ENCODE measurements around the gene COL23A1.

Gene COL23A1

DNA sequence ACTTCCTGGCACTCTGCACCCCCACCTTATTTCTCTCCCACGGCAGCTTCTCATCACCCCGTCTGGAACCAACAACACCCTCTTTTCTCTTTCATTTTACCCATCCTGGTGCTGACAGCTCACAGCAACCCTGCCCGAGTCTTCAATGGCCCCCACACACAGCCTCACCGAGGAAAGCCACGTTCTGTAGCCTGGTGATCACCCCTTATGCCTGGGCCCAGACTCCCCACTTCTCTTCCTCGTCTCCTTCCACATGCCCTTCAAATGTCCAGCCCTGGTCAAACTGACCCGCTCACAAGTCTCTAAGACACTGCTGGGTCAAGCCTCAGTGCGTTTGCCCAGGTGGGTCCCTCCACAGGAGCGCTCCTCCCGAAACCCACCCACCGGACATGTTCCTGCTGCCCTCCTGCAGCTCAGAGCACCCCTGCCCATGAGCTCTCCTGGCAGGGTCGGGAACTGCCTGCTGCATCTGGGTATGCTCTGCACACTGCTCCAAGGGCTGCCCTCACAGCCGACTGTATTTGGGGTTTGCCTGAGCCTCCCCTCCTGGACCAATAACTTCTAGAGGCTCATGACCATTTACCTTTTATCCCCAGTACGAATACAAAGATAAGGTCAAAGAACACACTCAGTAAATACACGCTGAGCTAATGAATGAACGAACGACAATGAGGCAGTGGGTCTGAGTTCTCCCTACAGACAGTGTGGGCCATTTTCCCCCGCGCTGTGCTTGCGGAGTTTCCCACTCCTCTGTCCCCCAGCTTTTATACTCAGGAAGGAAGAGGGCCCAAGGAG, 202.9 kb downstream of the COL23A1 start:
- no peak for DNase-seq

DNA sequence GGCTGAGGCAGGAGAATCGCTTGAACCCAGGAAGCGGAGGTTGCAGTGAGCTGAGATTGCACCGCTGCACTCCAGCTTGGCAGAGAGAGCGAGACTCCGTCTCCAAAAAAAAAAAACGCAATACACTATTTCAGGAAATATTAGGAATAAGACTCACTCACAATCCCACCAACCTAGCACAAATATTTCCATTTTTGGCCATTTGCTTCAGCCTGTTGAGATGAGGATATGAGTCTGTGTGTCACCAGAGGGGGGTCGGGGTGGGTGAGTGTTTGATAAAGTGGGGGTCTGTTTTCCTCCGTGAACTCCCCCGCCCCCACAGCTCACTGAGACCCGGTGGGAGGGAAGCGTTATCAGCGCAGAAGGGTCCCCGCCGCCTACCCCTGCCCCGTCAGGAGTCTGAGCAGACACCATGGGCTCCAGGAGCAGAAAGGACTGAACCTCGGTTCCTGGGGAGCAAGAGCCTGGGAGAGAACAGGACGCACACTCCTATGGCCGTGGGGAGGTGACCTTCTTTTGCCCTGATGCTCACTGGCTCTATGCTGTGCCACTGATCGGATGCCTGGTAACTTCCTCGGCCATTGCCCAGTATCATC, 203.8 kb downstream of the COL23A1 start:
- no peak for DNase-seq

DNA sequence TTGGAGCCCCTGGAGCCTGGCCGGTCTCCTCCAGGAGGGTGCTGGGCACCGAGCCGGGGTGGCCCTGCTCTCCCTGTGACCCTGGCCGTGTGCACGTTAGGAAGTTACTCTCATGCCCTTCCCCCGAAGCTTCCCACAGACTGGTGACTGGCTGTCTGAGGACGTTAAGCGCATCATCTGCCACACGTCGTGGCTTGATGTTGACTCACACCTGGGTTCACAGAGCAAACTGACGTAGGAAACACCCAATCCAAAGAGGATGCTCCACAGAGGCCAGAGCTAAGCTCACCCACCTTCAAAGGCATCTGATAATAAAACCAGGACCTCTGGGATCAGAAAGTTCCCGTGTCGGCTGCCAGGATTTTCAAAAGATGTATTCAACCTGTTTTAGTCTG, 204.7 kb downstream of the COL23A1 start:
- DNase-seq = no peak

DNA sequence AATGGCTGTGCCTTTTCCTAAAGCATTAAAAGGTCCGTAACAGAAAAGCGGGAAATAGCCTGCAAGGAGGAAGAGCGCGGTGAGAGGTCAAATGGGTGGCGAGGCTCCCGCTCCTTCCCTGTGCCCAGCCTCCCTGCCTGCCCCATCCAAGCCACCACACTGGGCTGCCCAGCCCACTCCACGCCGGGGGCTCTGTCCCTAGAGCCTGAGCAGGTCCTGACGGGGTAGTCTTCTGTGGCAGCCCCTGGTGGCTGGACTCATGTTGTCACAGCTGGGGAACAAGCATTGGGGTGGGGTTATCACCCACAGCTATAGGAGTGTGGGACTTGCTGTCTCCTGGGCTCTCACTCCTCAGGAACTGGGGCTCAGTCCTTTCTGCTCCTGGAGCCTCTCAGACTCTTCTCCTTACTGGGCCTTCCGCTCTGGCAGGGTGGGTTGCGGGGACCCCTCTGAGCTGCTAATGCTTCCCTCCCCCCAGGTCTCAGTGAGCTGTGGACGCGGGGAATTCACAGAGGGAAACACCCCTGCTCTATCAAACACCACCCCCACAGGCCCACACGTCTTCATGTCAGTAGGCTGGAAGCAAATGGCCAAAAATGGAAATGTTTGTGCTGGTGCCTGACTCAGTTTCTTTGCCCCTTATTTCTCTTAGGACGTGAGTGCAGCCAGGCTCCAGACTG, 205.2 kb downstream of the COL23A1 start:
- DNase-seq = no peak

DNA sequence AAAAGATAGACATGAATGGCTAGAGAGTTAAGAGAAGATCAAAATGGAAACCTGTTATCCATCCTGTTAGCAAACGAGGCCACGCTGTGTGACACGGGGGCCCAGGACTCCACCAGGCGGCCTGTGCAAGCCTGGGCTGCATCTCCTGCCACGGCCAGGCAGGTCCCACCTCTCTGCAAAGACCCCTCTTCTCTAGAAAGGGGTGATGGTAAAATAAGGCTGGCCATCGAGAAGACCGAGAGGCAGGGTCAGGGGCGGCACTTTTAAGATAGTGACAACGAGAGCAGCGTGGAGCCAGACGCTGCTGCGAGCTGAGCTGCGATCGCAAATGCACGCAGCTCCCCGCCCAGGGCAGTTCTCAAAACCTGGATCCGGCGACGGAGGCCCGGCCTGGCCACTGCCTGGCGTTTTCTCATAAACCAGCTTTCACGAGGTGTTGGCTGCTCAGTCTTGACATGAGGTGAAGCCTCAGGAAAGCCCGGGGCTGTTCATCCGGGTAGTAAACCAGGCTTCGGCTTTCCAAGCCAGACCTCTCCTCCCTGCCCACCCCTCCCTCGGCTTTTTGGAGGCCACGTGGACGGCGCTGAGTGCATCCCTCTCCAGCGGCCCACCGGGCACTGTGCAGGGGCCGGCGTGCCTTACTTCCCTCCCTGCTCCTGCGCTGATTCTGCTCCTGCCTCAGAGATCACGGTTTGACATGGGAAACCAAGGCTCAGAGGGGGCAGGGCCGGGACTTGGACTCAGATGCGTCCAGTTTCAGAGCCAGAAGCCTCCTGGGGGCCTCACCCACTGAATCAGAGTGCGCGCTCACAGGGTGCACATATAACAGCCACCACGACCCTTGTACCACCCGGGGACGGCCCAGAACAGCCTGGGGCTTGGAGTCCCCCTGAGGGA, 206.0 kb downstream of the COL23A1 start:
- no peak for DNase-seq

DNA sequence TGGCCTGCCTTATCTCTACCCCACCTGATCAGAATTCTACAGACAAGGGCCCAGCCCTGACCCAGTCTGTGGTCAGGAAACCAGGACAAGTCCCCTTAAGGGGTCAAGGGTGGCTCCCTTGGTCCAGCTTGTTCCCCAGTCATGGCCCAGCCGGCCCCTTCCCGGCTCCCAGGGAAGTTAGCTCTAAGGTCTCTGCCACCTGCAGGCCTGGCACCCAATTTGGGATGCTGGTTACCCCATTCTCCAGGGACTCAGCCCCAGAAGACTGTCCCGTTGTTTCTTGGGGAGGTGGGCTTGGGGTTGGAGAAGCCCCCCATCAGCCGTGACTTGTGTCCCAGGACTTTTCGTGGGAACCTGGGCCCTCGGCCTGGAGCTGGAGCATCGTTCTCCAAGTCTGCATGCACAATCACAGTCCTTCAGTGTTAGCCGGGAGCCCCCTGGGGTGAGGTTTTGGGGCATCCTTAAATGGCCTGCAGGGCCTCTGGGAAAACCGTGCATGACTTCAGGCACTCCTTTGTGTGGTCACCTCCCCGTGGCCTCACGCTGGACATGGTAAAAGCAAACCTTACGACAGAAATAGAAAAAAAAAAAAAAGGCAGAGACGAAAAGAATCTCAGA, 206.8 kb downstream of the COL23A1 start:
- DNase-seq = no peak

DNA sequence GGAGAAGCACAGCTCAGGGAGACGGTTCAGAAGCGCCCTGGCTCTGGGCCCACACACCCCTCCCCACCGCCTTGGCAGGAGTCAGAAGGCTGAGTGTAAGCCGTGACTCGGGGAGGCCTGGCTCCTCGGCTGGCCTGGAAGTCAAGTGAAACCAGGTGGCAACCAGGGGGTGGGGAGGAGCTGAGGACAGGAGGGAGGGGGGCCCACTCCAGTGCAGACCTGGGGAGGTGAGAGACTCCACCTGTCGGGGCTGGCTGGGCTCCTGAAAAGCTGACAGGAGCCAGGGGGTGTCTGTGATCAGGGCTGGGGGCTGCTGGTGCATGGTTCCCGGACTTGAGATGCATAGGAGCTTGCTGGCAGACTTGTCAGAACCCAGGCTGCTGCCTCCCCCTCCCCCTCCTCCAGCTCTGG, 207.4 kb downstream of the COL23A1 start:
- no peak for DNase-seq

DNA sequence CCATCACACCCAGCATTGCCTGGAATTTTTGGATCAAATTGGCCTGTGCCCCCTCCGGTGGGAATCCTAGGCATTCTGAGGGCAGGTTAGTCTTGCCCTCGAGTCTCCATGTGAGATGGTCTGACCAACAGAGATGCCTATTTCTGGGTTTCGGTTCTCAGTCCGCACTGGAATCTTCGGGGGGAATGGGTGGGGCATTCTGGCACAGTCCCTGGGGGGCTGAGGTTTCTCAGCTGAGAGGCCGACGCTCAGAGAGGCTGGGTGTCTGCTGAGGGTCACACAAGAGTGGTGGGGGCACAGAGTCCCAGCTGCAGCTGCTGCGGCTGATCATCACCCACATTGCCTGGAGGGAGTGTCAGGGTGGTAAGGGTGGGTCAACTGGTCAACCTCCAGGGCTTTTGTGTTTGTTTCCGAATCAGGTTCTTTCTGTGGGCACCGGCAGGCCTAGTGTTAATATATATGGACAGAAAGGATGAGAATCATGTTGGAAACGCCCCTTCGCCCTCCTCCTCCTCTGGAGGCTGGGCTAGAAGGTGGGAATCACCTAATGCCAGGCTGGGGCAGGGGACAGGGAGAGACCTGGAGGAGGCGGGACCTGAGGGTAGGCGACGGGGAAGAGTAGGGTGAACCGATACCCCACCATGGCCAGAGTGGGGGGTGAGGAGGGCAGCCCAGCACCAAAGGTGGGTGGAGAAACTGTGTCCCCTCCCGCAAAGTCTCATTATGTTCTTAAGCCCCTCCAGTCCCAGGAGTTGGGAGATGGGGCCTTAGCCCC, 208.1 kb downstream of the COL23A1 start:
- DNase-seq = no peak

DNA sequence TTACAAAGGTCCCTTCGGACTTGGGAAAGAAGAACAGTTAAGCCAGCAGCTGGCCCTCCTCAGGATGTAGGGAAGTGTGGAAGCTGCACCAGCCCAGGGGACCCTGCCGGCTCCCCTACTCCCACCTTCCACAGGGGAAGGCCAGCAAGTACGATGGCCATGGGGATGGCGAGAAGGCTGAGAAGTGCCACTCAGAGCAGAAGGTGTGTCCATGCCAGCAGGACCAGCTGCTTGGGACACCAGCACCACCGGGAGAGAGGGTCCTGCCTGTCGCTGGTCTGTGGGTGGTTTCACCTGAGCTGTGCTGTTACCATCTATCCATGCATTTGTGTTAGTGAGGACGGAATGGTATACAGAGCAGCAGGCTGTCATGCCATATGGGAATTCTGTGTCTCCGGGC, 209.0 kb downstream of the COL23A1 start:
- DNase-seq = no peak

DNA sequence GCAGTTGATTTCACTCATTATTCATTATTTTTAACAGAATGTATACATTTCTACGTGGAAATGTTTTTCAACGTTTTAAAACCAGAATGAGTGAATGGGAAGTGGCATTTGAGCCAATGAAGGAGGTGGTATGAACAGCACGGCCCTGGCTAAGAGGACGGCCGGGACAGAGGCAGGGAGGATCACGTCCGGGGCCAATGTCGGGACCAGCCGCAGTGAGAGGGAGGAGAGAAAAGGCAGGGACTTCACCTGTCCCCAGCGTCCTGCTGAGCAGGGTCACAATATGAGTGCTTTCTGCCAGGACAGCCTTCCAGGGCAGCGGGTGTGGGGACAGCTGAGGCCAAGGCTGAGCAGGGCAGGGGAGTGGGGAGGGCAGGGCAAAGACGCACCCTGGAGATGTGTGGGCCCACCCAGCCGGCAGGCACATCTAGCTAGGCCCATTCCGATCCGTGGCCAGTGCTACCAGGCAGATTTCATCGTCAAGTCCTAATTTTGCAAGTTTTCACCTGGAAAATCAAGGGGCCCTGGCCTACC, 209.6 kb downstream of the COL23A1 start:
- DNase-seq = no peak

DNA sequence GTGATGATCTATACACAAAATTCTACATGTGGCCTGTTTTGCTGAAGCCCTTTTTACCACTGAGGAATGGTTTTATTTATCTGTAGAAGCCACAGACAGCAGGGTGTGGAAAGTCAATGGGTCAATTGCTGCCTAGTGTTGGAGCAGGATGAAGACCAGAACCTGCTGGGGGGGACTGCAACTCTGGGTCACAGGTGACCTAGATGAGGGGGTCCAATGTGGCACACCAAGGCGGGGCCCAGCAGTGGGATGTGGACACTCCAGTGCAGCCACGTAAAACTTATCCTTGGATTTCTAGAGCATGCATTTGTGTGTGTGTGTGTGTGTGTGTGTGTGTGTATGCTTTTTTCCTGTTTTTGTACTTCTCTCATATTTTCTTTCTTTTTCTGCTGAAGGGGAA, 210.1 kb downstream of the COL23A1 start:
- DNase-seq = no peak

DNA sequence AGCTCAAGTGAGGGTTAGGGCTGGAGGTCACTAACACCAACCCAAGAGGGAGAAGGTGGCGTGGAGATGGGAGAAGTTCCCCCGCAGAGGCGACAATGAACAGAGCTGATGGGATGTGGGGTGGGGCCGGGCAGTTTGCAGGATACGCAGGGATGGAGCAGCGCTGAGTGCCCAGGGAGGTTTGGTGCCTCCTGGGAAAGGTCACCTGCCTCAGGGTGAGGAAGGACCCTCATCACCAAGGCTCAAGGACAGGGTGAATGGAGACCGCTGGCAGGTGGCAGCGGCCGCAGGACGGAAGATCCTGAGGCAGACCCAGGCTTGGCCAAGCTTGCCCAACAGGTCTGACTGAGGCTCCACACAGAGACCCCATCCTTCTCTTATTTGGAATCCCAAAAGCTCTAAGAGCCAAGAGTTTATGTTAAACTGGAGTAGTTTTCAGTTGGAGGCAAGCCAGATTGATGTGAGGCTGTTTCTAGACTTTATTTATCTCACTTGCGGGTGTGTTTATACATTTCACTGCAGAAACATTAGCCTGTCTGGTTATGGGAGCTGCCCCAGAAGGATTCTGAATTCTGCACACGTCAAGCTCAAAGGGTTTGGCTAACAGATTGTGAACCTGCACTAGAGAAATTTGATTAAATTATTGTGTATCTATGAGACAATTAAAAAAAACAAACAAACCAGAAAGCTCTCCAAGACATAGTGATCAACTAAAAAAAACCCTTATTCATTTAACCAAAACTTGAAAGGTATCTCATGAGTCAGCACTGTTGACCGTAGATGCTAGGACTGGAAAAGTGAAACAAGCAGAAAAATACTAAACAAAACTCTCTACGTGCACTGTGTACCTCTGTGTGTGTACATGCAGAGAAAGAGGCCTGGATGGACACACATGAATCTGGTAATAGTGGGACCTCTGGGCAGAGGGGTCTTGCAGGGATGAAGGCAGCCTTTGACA, 211.4 kb downstream of the COL23A1 start:
- DNase-seq = no peak

DNA sequence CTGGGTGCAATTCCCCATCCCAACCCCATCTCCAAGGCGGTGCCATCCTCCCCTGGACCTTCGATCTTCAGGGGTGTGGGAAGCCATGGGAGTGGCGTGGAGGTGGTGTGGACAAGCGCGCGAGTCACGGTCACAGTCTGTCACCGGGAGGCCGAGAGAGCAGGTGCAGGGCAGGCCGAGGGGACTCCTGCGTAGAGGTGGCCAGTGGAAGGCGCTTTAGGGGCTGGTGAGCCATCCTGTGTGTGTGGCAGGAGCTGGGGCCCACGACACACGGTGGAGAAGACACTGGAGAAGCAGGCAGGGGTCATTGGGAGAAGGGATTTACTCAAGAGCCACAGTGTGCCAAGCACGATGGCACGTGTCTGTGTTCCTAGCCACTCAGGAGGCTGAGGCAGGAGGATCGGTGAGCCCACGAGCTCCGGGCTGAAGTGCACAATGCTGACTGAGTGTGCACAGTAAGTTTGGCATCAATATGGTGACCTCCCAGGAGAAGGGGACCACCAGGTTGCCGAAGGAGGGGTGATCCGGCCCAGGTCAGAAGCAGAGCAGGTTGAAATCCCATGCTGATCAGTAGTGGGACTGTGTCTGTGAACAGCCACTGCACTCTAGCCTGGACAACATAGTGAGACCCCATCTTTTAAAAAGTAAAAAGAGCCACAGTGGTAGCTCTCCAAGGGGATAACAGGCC, 212.5 kb downstream of the COL23A1 start:
- no peak for DNase-seq

DNA sequence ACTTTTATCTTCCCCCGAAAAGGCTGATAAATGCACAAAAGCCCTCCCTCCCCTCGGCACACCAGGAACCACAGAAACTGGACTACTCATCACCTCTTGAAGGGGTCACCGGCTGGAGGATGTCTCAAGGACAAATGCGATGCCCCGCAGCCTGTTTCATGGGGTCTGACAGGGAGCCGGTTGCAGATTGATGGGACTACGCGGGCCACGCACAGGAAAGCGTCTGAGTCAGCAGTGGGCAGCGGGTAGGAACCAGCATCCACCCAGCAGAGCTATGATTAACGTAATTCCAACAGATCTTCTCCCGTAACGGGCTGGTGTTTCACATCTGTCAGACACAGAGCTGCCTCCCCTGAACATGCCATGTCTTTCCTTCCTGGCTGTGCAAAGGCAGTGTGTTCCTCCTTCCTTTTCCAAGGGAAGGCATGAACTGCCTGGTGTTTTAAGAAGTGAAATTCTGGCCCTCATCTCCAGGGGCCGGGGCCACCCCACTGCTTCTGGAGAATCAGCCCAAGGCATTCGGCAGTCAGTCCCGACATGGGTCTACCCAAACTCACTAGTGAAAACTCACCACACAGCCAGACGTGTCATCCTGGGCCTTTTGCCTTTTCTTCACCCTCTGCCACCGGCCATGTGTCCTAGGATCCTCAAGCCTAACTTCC, 213.1 kb downstream of the COL23A1 start:
- no peak for DNase-seq

DNA sequence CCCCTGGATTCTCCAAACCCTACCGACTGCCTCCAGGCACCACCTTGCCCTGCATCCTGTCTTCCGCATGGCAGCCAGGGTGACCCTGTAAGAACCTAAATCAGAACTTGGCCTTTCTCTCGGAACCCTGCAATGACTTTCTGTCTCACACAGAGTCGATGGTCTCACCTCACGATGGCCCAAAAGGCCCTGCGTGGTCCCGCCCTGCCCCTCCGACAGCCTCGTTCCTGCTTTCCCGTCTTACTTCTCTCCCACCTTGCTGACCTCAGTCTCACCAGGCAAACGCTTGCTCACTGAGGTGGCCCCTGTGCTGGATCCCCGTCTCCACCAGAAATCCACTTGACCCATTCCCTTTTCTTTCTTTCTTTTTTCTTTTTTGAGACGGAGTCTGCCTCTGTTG, 214.8 kb downstream of the COL23A1 start:
- no peak for DNase-seq

DNA sequence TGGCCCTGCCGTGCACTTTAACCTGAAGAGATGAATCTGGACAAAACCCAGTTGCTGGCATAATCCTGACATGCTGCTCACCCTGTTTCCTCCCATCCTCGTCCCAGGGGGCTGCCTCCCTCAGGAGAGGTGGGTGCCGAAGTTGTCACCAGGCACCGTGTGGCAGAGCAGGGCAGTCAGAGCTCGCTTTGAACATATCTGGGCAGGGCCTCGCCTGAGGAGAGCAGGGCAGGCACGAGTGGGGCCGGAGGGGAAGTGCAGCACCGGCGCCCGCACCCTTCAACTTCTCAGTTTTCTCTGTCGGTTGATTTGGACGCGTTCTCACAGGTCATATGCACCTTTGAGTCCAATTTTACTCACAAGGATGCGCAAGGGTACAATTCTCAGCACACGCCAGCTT, 216.5 kb downstream of the COL23A1 start:
- DNase-seq = no peak

DNA sequence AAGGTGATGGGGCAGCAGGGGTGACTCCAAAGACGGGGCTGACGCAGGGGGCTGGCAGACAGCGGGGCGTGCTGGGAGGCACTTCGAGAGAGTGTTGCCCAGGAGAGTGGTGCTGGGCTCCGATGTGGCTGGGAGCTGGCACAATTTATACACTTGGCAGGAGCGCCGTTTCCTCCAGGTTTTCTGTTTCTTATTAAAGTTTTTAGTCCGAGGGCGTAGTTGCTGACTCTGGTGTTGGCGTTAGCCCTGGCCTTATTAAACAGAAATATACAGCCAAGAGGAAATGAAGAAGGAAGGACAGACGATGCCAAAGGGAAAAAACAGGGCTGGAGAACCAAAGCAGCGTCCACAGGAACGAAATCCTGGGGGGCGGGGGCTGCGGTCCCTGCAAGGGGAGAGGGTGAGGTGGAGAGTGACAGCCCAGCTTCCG, 218.0 kb downstream of the COL23A1 start:
- no peak for DNase-seq

DNA sequence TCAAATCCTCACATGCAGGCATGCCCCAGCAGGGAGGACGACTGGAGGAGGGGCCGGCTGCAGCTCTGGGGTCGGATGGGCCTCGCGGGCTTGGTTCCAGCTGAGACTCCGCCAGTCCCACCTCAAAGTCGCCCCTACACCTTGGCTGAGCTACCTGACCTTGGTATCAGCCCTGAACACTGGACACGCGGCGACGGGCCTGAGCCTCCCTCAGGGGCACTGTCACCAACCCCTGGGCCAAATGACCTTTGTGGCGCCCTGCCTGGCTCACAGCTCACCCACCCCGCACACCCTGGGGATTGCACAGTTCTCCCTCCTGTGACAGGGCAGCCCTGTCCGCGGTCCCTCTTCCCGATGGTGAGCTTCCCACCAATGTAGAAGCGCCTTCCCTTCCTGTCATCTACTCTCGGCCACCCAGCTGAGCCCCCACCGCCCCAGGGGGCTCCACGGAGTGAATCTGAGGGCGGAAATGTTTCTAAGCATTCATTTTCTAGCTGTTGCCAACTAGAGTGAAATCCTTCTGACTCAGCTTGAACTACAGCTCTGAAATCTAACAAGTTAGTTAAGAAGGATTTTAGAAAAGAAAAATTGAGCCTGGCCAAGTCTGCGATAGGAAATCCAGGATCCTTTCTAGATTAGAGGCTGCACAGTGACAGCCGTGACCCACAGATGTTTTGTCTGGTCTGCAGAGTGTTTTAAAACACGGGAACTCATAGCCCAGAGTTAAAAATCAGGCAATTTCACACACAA, 218.7 kb downstream of the COL23A1 start:
- no peak for DNase-seq

Data from CD4-positive, alpha-beta T cell treated with Interleukin-17A for 4 hours (primary cell).